Measurements from ENCODE around the gene DFFA. TPM values are rescaled to one million over a fixed set of nuclear protein-coding genes. Genes with fewer than 3 reads are reported as not detected.

Gene DFFA
- total and polyA plus RNA-seq, 2 of the 4 experiments (the other 2 are of a cell fraction), result 28.1 to 62.6 TPM

GRCh38 chr1:10519016-10519417 is 46.7 kb upstream of the DFFA start:
- no peaks in the 10 kb centered on the region for H3K9me3 ChIP-seq (ENCODE audit: control insufficient read depth, insufficient read depth, low read length)
- no peak overlapping the region for H2AK9ac ChIP-seq (replicated peaks; ENCODE audit: low read depth, low read length, poor library complexity)
- no peak overlapping the region for H3K4me3 ChIP-seq (ENCODE audit: insufficient read depth, low read depth, low read length)
- H2BK15ac ChIP-seq (ENCODE audit: low read depth, low read length), result 0 out of 3 replicates have a peak overlapping the region, but pooled peaks have one; percentile 30
- no peaks in the 10 kb centered on the region for H3K27me3 ChIP-seq (ENCODE audit: control insufficient read depth, insufficient read depth, low read length)
- H3K79me1 ChIP-seq (ENCODE audit: low read depth in 1 of 2, low read length in 2 of 2), result peaks cover 37 to 61% of the 10 kb centered on the region in 2 experiments; a peak in 3 of 4 replicates
- ATAC-seq (ENCODE audit: low read depth), result peak; percentile 47; the same call in 1 of the 2 replicates
- H3K9ac ChIP-seq (ENCODE audit: low read depth, low read length), result no peak overlapping the region
- H3K56ac ChIP-seq (ENCODE audit: extremely low read depth, insufficient read depth, low read length), result no peak overlapping the region
- DNase-seq, result no peak
- no peak overlapping the region for H2BK20ac ChIP-seq (ENCODE audit: low read depth, low read length)
- H2BK120ac ChIP-seq (ENCODE audit: low read depth, low read length), result no peak overlapping the region
- peak overlapping the region; percentile 29; the same call in 1 of the 2 replicates for H3K4ac ChIP-seq (ENCODE audit: low read depth, low read length)
- no peak overlapping the region for H3K18ac ChIP-seq (ENCODE audit: low read depth, low read length)
- peaks cover 3% of the 10 kb centered on the region; the same call in 1 of the 2 replicates for H3K9me1 ChIP-seq (ENCODE audit: insufficient read depth, low read length)
- no peak overlapping the region; the same call in 1 of the 2 replicates for H4K91ac ChIP-seq (ENCODE audit: insufficient read depth, low read depth, low read length)
- no peak overlapping the region for H4K5ac ChIP-seq (ENCODE audit: low read depth, low read length)
- in situ Hi-C loops (cut with MboI; ENCODE audit: low sequenced_read_pairs) (no loop called here), dilution Hi-C loops (cut with HindIII; ENCODE audit: low sequenced_read_pairs, unreplicated experiment) (no loop called here), intact Hi-C loops (cut with micrococcal nuclease) (no loop called here)
- H4K20me1 ChIP-seq (ENCODE audit: insufficient read depth, low read length), result peaks cover 11% of the 10 kb centered on the region
- TF ChIP-seq SMC3 (IDR thresholded peaks at IDR 0.05; ENCODE audit: low read depth, low read length) (0 out of 2 replicates have a peak, but pooled peaks have one; percentile 7), RCOR1 (IDR thresholded peaks at IDR 0.05; ENCODE audit: insufficient replicate concordance, low read length) (no peak), ELK1 (IDR thresholded peaks at IDR 0.05; ENCODE audit: borderline replicate concordance, low read depth, low read length) (no peak), CTCF (conservative IDR thresholded peaks at IDR 0.05; ENCODE audit: low read depth, low read length) (0 out of 2 replicates have a peak, but pooled peaks have one; percentile 16), MXI1 (IDR thresholded peaks at IDR 0.05; ENCODE audit: borderline replicate concordance, low read depth, low read length) (no peak)
- H3K36me3 ChIP-seq (ENCODE audit: control insufficient read depth, insufficient read depth, low read length), result no peaks in the 10 kb centered on the region
- ChIA-PET CTCF (interaction anchor here (0.8 kb wide), 1 partner anchor 12 kb away, joined by 3 read pairs; no protein-coding TSS in a partner anchor), POLR2A (ENCODE audit: unreplicated experiment) (no interaction called here)
- no peak overlapping the region for H3K23ac ChIP-seq (ENCODE audit: low read depth, low read length)
- no peak overlapping the region for H3K4me2 ChIP-seq (ENCODE audit: low read depth, low read length)
- no peak overlapping the region for H2BK5ac ChIP-seq (ENCODE audit: low read depth, low read length, poor library complexity, severe bottlenecking)
- H3K4me1 ChIP-seq (ENCODE audit: control insufficient read depth, insufficient read depth, low read length), result peaks cover 11% of the 10 kb centered on the region
- no peak overlapping the region; the same call in 1 of the 2 replicates for H3K14ac ChIP-seq (replicated peaks; ENCODE audit: low read depth, low read length)
- WGBS, 2 experiments (ENCODE audit: extremely low coverage in 2 of 2, insufficient read length in 1 of 2), result no CpG with 5 or more reads among the region's 7 CpGs
- H3K27ac ChIP-seq (ENCODE audit: insufficient read depth, low read length), result no peak overlapping the region
- no peak overlapping the region for H2AFZ ChIP-seq (replicated peaks; ENCODE audit: low read length, poor library complexity)
- no TSS peak for BruUV-seq (replicated peaks)
- no peak overlapping the region; the same call in 1 of the 2 replicates for H2AK5ac ChIP-seq (ENCODE audit: low read depth, low read length)
- no peak overlapping the region; a peak in 1 of 4 replicates for H4K8ac ChIP-seq (ENCODE audit: low read depth in 2 of 2, low read length in 2 of 2)
